OCI-LY3 (cell line): Measurements from ENCODE around the gene AMT.

Experiments
- CTCF ChIP-seq: fragments of 200-600, 300-600 bp; sonication (generic); IDR thresholded peaks from 2 replicates; pipeline ENCODE4 v1.5.1; 2014; ENCODE audit warnings: antibody characterized with exemption, low read length, low read depth
- EZH2phosphoT487 ChIP-seq: fragments of 200-600 bp; shearing (Covaris generic); IDR thresholded peaks from 2 replicates; pipeline ENCODE4 v1.6.1; 2018; ENCODE audit warnings: antibody characterized with exemption, mixed run types, low read depth

GRCh38 chr3:49454898-49455681 is 32.8 kb upstream of the AMT start:
- TF ChIP-seq CTCF, result no peak
- TF ChIP-seq EZH2phosphoT487, result no peak
